Nephron progenitor cell (in vitro differentiated cells): ENCODE data around the gene WNK1.
A peak's percentile ranks its signal among the peaks of the same experiment; 100 is the strongest.
"Not testable (repeated sequence)": the region's sequence is repeated elsewhere in the genome, so short reads cannot be mapped to it uniquely, and the experiment has no call there.

Source experiments
- DNase-seq: peaks from one replicate; pipeline ENCODE4 v3.0.0; 2021
- H3K27ac Mint-ChIP-seq: 2 replicates; pipeline ENCODE4 v1.8.0; 2021; ENCODE audit warnings: mild to moderate bottlenecking, moderate library complexity, mixed read lengths
- H3K27me3 Mint-ChIP-seq: 2 replicates; pipeline ENCODE4 v1.8.0; 2021; ENCODE audit warnings: mild to moderate bottlenecking, low read depth, mixed read lengths; ENCODE audit not compliant: poor library complexity
- H3K36me3 Mint-ChIP-seq: 2 replicates; pipeline ENCODE4 v1.8.0; 2021; ENCODE audit warnings: low read depth, mixed read lengths
- H3K4me1 Mint-ChIP-seq: 2 replicates; pipeline ENCODE4 v1.8.0; 2021; ENCODE audit warnings: mixed read lengths
- H3K4me3 Mint-ChIP-seq: 2 replicates; pipeline ENCODE4 v1.8.0; 2021; ENCODE audit warnings: mild to moderate bottlenecking, moderate library complexity, mixed read lengths
- H3K9me3 Mint-ChIP-seq: 2 replicates; pipeline ENCODE4 v1.8.0; 2021; ENCODE audit warnings: mild to moderate bottlenecking, moderate library complexity, mixed read lengths
- CTCF ChIP-seq: fragments of 200-600 bp; sonication (generic); IDR thresholded peaks from 2 replicates; pipeline ENCODE4 v1.5.0; 2021; ENCODE audit warnings: antibody characterized with exemption

WNK1 gene

GRCh38 chr12:778615-779014 lies 26.2 kb downstream of the WNK1 start:
- Mint-ChIP-seq H3K9me3 (no peaks in the 10 kb centered on the region), H3K4me3 (no peak overlapping the region), H3K36me3 (peaks cover 20% of the 10 kb centered on the region), H3K27me3 (no peaks in the 10 kb centered on the region), H3K4me1 (peaks cover 47% of the 10 kb centered on the region), H3K27ac (no peak overlapping the region)
- DNase-seq, result no peak
- no peak for TF ChIP-seq CTCF

- Mint-ChIP-seq H3K27me3 (no peaks in the 10 kb centered on the region), H3K9me3 (no peaks in the 10 kb centered on the region), H3K36me3 (peaks cover 27% of the 10 kb centered on the region), H3K4me1 (peaks cover 35% of the 10 kb centered on the region), H3K4me3 (no peak overlapping the region), H3K27ac (peak overlapping the region; percentile 8)
- TF ChIP-seq CTCF, result no peak
- DNase-seq, result no peak
These were observed 27.7 kb downstream of the WNK1 start for GRCh38 chr12:779745-780734.

GRCh38 chr12:780750-781379 lies 28.5 kb downstream of the WNK1 start:
- no peaks in the 10 kb centered on the region for H3K27me3 Mint-ChIP-seq
- no peak for TF ChIP-seq CTCF
- H3K4me1 Mint-ChIP-seq, result peaks cover 35% of the 10 kb centered on the region
- H3K36me3 Mint-ChIP-seq, result peaks cover 21% of the 10 kb centered on the region
- no peak for DNase-seq
- no peak overlapping the region for H3K4me3 Mint-ChIP-seq
- H3K27ac Mint-ChIP-seq, result peak overlapping the region; percentile 8
- no peaks in the 10 kb centered on the region for H3K9me3 Mint-ChIP-seq

- H3K9me3 Mint-ChIP-seq, result peaks cover 6% of the 10 kb centered on the region
- no peaks in the 10 kb centered on the region for H3K27me3 Mint-ChIP-seq
- no peak for TF ChIP-seq CTCF
- H3K4me1 Mint-ChIP-seq, result peaks cover 13% of the 10 kb centered on the region
- H3K27ac Mint-ChIP-seq, result no peak overlapping the region
- no peak for DNase-seq
- H3K36me3 Mint-ChIP-seq, result peaks cover 26% of the 10 kb centered on the region
- no peak overlapping the region for H3K4me3 Mint-ChIP-seq
These were observed 33.3 kb downstream of the WNK1 start for GRCh38 chr12:785706-786105.

- no peak for DNase-seq
- Mint-ChIP-seq H3K27ac (no peak overlapping the region), H3K4me1 (no peaks in the 10 kb centered on the region), H3K9me3 (peaks cover 6% of the 10 kb centered on the region), H3K36me3 (peaks cover 36% of the 10 kb centered on the region), H3K27me3 (no peaks in the 10 kb centered on the region), H3K4me3 (no peak overlapping the region)
- no peak for TF ChIP-seq CTCF
These were observed 35.9 kb downstream of the WNK1 start for GRCh38 chr12:788288-788687.

- H3K9me3 Mint-ChIP-seq, H3K4me3 Mint-ChIP-seq, H3K4me1 Mint-ChIP-seq, DNase-seq, H3K27me3 Mint-ChIP-seq, H3K27ac Mint-ChIP-seq: not testable (repeated sequence)
- H3K36me3 Mint-ChIP-seq, result peaks cover 36% of the 10 kb centered on the region
These were observed 36.4 kb downstream of the WNK1 start for GRCh38 chr12:788762-789161.
